ENCODE measurements around the gene TRIP13.
A peak's percentile ranks its signal among the peaks of the same experiment; 100 is the strongest.
"Not testable (repeated sequence)": the region's sequence is repeated elsewhere in the genome, so short reads cannot be mapped to it uniquely, and the experiment has no call there.

The TRIP13 gene

DNA sequence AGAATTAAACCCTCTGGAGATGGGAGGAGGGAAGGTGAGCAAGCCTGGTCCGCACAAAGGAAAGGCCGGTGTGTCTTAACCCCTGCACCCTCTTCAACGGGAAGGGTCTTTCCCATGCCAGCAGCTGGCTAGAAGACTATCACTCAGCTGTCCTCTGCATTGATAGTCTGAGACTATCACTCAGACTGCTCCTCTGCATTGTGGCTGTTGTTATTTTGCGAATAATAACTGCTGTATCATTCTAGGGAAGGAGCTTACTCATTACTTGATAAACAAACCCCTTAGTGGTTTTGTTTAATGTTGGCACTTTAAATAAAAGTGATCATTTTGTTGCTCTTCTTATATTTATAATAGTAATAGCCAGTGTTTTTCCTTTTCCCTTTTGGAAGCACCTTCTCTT, 8.1 kb downstream of the TRIP13 start:
- DNase-seq = no peak

DNA sequence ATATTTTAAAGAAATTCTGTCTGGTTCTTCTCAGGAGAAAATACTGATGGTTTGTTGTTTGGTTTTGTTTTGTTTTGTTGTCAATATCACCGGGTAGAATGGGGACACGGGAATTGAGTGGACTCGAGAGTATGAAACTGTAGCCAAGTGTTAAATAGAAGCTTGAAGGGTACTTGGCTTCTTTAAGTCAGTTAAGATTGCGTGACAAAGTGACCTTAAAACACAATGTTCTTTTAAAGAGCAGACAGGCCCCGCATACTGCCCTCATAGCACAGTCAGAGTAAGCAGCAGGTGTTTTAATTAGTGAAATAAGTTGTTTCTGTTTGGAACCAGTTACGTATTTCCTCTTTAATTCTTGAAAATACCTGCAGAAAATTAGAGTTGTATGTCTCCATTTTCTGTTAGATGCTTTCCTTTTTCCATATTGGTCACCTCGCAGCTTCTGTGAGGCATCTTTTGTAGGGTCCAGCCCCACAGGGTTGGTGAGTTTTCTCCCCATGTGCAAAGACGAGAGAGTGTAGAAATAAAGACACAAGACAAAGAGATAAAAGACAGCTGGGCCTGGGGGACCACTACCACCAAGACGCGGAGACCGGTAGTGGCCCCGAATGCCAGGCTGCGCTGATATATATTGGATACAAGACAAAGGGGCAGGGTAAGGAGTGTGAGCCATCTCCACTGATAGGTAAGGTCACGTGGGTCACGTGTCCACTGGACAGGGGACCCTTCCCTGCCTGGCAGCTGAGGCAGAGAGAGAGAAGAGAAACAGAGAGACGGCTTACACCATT, 9.6 kb downstream of the TRIP13 start:
- DNase-seq = no peak

DNA sequence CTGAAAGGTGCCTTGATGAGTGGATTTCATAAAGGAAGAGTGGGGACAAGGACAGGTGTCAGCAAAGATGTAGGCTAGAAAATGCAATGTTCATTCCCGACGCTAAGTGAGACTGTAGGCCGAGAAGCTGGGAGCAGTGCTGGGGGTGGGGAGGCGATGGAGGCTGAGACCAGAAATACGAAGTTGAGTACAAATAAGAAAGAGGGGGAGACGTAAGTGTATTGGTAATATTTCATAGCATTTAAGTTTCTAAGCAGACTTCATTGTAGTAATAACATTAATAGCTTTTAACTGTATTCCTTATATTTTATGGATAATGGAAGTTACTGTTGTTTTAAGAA, 11.0 kb downstream of the TRIP13 start:
- DNase-seq = no peak

DNA sequence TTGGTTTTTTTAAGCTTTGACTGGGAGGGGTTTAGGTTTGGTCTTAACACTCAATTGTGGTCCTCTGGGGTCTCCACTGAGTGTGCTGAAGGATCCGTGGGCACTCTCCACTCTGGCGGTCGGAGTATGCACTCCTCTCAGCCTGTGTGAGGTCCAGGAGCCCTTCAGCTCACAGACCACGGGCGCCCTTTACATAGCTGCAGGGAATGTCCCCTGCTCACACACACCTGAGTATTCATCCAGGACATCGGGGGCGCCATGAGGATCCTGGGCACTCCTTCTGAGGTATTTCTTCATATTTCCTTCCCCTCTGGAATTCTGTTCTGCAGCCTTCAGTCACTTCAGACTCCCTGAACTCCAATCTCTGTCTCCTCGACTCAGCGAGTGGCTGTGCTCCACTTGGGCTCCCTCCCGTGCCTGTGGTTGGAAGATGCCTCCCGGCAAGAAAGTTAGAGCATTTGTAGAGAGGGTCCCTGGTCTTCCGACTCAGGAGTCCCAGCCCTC, 12.5 kb downstream of the TRIP13 start:
- DNase-seq = no peak

DNA sequence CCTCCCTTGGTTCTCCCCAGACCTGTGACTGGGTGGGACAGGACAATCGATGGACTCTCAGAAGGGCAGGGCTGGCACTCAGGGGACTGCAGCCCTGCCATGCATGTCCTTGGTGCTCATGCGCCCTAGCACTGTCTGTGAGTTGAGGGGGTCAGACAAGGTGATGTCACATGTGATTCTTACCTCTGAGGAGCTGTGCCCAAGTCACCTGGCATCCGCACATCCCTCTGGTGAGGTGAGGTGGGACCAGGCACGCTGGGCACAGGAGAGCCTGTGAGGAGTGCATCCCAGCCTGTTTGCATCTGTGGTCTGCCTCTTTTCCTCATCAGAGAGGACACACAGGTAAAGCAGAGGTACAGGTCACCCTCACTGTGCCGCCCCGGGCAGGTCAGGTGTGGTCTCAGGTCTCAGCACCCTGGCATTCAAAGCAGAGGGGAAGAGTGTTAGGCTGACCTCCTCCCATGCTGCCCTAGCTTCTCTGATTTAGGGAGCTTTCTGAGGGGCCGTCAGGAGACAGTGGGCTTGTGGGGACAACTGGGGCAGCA, 14.8 kb downstream of the TRIP13 start:
- DNase-seq = no peak

DNA sequence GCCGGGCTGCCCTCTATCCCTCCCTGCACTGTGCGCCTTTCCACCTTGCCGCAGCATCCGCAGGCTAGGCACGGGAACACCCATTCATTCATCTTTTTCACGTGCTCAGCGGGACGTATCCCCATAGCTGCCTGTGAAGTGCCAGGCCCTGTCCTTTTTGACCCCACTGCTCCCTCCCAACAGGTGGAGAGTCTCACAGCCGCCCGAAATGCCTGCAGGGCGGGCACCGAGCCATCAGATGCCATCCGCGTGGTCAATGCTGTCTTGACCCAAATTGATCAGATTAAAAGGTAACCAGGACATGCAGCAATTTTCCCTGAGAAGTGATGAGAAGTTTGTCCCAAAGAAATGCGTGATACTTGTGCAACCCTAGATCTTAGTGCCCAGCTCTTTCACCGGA, 15.5 kb downstream of the TRIP13 start:
- DNase-seq = no peak

- DNase-seq = no peak
Observed at GRCh38 chr5:909086-909485, 16.4 kb downstream of the TRIP13 start.

DNA sequence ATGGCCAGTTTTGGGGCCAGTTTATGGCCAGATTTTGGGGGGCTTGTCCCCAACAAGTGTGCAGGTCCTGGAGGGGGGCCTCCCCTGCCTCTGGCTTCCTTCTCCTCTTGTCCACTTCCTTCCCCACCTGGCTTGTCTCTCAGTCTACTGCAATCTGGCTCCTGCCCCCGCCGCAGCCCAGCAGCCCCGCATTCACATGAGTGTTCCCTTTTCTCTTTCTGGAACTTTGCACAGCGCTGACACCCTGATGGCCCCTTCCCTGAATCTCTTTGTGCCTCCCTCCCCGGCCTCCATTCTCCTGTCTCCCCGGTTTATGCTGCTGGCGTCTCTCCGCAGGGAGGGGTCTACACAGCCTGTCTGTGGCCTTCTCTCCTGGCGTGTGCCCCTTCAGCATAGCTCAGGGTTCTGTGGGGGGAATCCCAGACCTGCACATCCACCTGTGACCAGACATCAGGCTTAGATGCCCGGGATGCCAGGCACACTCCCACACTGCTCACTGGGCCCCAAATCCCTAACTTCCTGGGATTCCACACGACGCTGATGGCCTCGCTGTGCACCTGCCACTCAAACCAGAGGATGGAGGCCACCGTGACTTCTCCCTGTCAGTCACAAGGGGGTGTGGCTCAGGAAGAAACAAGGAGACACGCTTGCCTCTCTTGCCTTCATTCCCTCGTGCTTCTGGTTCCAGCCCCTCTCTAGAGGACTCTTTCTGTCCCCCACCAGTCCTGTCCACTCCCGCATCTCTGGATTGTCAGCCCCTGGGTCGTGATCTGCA, 17.5 kb downstream of the TRIP13 start:
- no peak for DNase-seq

- DNase-seq = no peak
Observed at GRCh38 chr5:910769-911160, 18.1 kb downstream of the TRIP13 start.

DNA sequence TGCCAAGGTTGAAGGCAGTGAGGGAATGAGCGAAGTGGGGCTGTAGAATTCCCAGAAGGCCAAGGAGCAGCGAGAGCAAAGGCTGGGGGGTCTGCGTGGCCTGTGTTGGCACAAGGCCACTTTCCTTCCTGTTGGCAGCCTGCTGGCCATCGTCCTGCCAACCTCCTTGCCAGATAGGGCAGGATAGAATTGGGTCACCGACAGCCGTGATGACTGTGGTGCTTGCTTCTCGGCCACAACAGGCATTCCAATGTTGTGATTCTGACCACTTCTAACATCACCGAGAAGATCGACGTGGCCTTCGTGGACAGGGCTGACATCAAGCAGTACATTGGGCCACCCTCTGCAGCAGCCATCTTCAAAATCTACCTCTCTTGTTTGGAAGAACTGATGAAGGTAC, 18.9 kb downstream of the TRIP13 start:
- DNase-seq = no peak

DNA sequence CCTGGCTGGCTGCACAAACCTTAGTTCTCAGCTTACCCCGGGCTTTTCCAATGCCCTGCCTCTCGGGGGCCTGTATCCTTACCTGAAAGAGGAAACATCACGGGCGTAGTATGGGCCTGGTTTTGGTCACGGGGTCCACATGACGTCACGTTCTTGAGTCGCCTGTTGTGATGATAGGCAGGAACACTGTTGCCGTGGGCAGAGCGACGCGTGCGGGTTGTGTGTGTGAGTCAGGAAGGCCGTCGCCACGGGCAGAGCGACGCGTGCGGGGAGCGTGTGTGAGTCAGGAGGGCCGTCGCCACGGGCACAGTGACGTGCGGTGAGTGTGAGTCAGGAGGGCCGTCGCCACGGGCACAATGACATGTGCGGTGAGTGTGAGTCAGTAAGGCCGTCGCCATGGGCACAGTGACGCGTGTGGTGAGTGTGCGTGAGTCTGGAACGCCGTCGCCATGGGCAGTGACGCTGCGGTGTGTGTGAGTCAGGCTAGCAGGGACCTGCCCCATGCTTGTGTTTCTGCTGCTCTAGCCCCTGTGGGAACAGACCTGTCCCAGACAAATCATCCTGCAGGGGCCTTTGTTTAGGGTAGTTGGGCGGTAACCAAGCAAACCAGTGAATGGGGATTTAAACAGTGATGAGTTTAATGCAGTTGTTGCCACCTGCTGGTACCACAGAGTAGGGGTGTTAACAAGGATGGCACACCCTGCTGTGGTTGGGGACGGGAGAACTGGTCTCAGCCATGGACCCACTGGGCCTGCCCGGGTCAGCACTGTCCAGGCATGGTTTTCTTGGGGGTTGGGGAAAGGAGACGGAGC, 19.8 kb downstream of the TRIP13 start:
- DNase-seq = peak; percentile 86

DNA sequence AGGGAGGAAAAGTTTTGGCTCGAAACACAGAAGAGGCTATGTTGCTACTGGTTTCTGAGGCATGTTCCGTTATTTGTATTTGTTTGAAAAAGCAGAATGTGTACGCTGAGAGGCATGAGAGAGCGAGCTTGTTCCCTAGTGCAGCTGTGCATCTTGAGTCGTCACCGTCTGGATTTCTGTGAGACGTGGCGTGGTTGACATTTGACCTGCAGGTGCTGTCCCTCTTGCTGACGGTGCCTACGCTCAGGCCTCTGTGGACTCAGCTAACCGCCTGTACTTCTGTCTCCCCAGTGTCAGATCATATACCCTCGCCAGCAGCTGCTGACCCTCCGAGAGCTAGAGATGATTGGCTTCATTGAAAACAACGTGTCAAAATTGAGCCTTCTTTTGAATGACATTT, 21.5 kb downstream of the TRIP13 start:
- DNase-seq = no peak

DNA sequence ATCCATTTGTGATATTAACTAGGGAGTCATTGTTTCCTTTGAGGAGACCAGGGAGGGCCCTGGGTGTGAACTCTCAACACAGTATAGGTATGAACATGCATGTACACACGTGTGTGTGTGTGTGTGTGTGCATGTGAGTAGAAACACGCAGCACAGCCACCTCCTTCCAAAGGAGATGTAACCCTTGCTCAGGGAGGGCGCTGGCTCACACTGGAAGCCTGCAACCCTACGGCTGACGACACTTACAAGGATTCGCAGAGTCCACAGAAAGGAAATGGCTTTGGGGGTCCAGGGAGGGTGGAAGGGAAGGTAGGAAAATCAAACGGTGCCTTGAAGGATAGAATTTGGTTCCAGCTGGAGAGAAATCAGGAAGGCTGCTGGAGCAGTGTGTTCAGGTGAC, 21.9 kb downstream of the TRIP13 start:
- no peak for DNase-seq

DNA sequence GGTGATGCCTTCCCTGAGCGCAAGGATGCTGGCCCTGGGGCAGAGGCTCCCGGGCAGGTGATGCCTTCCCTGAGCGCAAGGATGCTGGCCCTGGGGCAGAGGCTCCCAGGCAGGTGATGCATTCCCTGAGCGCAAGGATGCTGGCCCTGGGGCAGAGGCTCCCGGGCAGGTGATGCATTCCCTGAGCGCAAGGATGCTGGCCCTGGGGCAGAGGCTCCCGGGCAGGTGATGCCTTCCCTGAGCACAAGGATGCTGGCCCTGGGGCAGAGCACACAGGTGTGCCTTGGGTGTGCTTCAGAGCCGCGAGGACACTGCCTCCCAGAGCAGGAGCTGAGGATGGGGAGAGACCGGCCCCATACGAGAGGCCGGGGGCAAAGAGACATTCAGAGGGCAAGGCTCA, 22.7 kb downstream of the TRIP13 start:
- not testable (repeated sequence) for DNase-seq

DNA sequence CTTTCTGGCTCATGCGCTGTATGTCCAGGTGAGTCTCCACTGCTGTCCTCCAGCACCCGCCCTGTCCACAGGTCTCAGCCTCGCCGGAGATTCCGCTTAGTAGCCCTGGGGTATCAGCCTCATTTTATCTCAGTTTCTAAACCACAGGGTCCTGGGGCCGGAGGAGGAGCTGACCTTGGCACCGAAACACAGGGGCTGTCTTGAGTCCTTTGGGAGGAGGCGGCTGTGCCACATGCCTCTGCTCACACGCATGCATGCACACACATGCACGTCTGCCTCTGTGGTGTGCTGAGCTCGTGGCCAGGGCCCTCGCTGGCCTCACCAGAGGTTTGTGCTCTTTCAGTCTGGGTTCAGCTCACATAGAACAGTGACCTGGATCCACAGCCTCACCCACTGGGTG, 23.3 kb downstream of the TRIP13 start:
- DNase-seq = no peak

GRCh38 chr5:916441-917293, 24.0 kb downstream of the TRIP13 start:
- no peak for DNase-seq

DNA sequence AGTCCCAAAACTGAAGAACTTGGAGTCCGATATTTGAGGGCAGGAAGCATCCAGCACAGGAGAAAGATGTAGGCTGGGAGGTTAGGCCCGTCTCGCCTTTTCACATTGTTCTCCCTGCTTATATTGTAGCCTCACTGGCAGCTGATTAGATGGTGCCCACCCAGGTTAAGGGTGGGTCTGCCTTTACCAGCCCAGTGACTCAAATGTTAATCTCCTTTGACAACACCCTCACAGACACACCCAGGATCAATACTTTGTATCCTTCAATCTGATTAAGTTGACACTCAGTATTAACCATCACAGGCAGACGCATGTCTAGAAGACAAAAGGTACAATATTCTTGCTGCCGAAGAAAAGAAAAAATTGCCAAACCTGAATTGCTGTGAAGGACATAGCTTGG, 26.0 kb downstream of the TRIP13 start:
- DNase-seq = not testable (repeated sequence)

- no peak for DNase-seq
Observed at GRCh38 chr5:919356-920000, 26.8 kb downstream of the TRIP13 start.

- no peak for DNase-seq
Observed at GRCh38 chr5:920321-920720, 27.6 kb downstream of the TRIP13 start.

DNA sequence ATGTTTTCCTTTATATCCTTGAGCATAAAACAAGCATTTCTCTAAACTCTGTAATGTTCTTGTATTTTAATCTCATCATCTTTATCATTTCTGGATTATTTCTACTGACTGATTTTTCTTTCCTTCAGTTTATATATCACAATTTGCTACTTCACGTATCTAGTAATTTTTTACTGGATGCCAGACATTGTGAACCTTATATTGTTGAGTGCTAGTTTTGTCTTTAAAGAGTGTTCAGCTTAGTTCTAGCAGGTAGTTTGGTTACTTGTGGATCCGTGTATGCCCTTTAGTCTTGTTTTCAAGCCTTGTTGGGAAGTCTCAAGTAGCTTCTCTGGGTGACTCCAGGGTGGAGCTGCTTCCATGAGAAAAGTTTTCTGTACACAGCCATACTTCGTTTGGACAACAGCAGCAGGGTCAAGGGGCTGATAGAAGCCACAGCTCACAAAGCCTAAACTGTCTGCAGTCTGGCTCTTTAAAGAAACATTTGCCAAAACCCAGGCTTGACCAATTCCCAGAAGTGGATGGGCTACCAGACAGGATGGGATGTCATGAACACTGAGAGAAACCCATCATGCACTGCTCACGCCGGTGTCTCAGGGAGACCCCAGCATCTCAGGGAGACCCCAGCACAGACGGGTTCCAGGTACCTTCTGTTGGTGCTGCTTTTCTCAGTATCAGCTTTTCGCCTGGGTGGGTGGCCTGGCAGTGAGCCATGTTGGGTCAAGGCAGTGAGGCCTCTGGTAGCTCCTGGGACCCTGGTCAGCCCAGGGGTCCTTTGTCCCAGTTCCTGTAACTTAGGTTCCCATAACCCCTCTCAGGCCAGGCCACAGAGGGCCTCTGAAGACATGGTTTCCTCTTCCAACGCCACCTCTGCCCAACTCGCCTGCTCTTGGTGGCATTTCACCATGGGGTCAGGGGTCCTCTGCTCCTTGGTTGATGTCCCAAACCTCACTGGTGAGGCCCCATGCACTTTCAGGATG, 29.1 kb downstream of the TRIP13 start:
- no peak for DNase-seq
